Measurements from ENCODE around the gene HDGFL2.

The HDGFL2 gene

DNA sequence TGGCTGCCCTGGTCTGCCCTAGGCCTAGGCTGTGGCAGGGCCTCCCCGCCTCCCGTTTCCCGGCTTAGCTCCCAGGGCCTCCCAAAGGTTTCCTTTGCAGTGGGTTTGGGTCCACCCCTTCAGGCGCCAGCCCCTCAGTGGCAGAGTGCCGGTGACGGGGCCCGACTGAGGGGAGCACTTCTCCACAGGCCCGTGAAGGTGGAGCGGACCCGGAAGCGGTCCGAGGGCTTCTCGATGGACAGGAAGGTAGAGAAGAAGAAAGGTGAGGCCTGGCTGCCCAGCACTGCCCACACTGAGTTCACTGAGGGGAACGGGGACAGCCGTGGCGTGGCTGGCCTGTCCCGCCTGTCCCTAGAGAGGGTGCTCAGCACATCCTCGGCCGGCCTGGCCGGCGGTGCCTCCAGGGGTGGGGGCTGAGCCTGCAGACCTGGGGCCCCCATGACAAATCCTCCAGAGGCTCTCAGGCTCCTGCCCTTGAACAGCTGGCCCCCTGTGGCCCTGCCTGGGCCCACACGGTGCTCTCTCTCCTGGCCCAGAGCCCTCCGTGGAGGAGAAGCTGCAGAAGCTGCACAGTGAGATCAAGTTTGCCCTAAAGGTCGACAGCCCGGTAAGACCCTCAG lies 25.8 kb downstream of the HDGFL2 start:
- no peak overlapping the region for H3K4me3 Mint-ChIP-seq
- no peaks in the 10 kb centered on the region for H3K9me3 Mint-ChIP-seq
- no peaks in the 10 kb centered on the region for H3K27me3 Mint-ChIP-seq
- no peaks in the 10 kb centered on the region for H3K36me3 Mint-ChIP-seq (ENCODE audit: low read depth)
- DNase-seq: no peak
- H3K4me1 Mint-ChIP-seq: no peaks in the 10 kb centered on the region
- no peak for ATAC-seq
- no peak overlapping the region for H3K27ac Mint-ChIP-seq

DNA sequence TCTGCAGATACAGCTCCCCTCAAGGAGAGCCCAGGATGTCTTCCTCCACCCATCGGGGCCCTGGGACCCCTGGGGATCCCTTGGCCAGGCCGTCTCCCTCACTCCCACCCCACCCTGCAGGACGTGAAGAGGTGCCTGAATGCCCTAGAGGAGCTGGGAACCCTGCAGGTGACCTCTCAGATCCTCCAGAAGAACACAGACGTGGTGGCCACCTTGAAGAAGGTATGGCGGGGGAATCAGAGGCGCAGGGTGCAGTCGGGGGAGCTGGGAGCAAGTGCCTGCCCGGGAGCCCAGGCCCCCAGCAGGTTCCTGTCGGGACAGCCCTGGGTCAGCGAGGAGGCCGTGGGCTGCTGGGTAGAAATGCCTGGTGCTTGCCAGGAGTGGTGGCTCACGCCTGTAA lies 26.6 kb downstream of the HDGFL2 start:
- H3K4me3 Mint-ChIP-seq: no peak overlapping the region
- no peak for ATAC-seq
- no peaks in the 10 kb centered on the region for H3K27me3 Mint-ChIP-seq
- no peaks in the 10 kb centered on the region for H3K36me3 Mint-ChIP-seq (ENCODE audit: low read depth)
- no peak for DNase-seq
- H3K4me1 Mint-ChIP-seq: no peaks in the 10 kb centered on the region
- H3K9me3 Mint-ChIP-seq: no peaks in the 10 kb centered on the region
- H3K27ac Mint-ChIP-seq: no peak overlapping the region

DNA sequence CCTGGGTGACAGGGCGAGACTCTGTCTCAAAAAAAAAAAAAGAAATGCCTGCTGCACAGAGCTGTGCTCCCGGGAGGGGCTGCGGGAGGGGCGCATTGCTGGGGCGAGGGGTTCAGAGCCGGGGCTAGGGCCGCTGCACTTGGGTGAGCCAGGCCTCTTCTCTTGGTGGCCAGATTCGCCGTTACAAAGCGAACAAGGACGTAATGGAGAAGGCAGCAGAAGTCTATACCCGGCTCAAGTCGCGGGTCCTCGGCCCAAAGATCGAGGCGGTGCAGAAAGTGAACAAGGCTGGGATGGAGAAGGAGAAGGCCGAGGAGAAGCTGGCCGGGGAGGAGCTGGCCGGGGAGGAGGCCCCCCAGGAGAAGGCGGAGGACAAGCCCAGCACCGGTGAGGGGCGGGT lies 27.2 kb downstream of the HDGFL2 start:
- DNase-seq (no peak), ATAC-seq (no peak)
- Mint-ChIP-seq H3K4me3 (no peak overlapping the region), H3K4me1 (no peaks in the 10 kb centered on the region), H3K36me3 (ENCODE audit: low read depth) (no peaks in the 10 kb centered on the region), H3K9me3 (no peaks in the 10 kb centered on the region), H3K27me3 (no peaks in the 10 kb centered on the region), H3K27ac (no peak overlapping the region)

DNA sequence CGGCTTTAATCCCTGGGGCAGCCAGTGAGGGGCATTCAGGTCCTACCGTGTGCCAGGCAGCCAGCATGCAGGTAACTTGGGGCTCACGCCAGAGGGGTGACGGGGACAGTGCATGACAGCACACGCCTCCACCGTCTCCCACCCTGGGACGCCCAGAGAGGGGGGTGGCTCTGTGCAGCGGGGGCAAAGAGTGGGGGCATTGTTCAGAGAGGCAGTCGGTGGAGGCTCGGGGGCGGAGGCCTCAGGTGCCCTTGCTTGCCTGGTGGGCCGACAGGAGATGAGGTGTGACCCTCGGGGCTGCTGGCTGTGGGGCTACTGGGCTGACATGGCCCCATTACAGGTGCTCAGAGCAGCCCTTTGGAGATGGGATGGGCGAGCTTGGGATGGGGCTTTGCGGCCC lies 27.8 kb downstream of the HDGFL2 start:
- Mint-ChIP-seq H3K9me3 (no peaks in the 10 kb centered on the region), H3K4me1 (peaks cover 2% of the 10 kb centered on the region), H3K4me3 (no peak overlapping the region), H3K27me3 (no peaks in the 10 kb centered on the region), H3K36me3 (ENCODE audit: low read depth) (no peaks in the 10 kb centered on the region), H3K27ac (no peak overlapping the region)
- DNase-seq: no peak
- no peak for ATAC-seq

DNA sequence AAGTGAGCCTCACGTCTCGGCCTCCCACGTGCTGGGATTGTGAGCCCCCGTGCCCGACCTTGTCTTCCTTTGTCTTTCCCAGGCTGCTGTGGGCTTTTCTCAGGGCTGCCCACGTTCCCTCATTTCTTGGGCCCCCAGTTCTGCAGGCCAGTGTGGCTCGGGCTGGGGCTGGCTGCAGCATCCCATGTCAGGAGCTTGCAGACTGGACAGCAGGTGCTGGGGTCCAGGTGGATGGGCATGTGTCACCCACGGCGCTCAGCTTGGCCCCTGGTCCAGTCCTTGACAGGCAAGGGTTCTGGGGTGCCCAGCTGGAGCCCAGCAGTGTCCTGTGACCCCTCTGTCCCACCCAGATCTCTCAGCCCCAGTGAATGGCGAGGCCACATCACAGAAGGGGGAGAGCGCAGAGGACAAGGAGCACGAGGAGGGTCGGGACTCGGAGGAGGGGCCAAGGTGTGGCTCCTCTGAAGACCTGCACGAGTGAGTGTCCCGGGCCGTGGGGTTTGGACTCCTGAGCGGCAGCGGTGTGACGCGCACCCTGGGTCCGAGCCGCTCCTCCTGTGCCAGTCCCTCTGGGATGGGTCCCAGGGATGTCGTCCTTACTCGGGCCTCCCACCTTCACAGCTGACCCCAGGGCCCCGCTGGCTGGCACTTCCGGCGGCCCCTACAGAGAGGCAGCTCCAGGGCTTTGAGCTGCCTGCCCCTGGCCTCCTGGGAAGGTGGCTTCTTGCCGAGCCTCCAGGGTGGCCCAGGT lies 28.9 kb downstream of the HDGFL2 start:
- H3K4me3 Mint-ChIP-seq: no peak overlapping the region
- H3K4me1 Mint-ChIP-seq: peaks cover 11% of the 10 kb centered on the region
- no peaks in the 10 kb centered on the region for H3K9me3 Mint-ChIP-seq
- ATAC-seq (no peak), DNase-seq (no peak)
- H3K36me3 Mint-ChIP-seq (ENCODE audit: low read depth): no peaks in the 10 kb centered on the region
- no peaks in the 10 kb centered on the region for H3K27me3 Mint-ChIP-seq
- no peak overlapping the region for H3K27ac Mint-ChIP-seq

DNA sequence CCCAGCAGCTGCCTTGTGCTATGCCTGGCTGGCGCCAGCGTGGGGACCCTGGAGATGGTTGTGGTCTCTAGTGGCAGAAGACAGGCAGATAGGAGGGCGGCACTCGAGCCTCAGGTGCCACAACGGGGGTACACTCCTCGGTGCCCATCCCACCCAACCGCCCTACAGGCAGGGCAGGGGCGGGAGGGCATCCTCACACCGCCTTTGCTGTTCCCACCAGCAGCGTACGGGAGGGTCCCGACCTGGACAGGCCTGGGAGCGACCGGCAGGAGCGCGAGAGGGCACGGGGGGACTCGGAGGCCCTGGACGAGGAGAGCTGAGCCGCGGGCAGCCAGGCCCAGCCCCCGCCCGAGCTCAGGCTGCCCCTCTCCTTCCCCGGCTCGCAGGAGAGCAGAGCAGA lies 29.6 kb downstream of the HDGFL2 start:
- DNase-seq: no peak
- Mint-ChIP-seq H3K9me3 (no peaks in the 10 kb centered on the region), H3K27me3 (no peaks in the 10 kb centered on the region), H3K4me1 (peaks cover 18% of the 10 kb centered on the region), H3K27ac (no peak overlapping the region), H3K36me3 (ENCODE audit: low read depth) (peaks cover 4% of the 10 kb centered on the region), H3K4me3 (no peak overlapping the region)
- ATAC-seq: no peak

DNA sequence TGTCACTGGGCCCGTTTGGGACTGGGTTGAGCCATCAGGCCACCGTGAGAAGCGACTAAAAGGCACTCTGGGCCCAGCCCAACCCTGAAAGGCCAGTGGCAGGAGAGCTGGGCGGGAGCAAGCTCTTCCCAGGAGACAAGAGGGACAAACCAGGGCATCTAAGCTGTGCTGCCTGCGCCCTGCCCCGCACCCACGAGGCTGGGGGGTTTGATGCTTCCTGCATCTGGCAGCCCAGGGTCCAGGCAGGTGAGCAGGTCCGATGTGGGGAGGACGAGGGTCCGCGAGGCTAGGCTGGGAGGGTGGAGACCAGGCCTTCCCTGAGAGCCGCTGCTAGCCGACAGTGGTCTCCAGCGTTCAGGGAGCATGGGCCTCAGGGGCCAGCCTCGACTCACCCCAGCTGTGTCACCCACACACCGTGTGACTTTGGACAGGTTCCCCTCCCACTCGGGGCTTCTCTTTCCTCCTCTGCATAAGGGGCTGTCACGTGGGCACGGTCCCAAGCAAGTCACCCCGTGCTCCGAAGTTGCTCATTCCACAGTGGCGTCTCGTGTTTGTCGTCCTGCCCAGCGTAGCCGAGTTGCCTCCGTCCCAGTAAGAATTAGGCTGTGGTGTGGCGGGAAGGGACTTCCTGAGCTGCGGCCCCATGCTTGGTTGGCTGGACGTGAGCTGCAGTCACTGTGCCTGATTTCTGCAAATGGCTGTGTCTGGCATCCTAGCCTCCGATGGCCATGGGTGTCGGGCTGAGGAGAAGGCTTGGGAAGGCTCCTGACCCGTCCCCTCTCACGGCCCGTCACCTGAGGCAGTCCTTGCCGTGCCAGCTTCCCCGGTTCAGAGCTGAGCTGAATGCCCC lies 30.4 kb downstream of the HDGFL2 start:
- Mint-ChIP-seq H3K36me3 (ENCODE audit: low read depth) (peaks cover 4% of the 10 kb centered on the region), H3K9me3 (no peaks in the 10 kb centered on the region), H3K4me1 (peaks cover 19% of the 10 kb centered on the region), H3K4me3 (no peak overlapping the region), H3K27ac (no peak overlapping the region), H3K27me3 (no peaks in the 10 kb centered on the region)
- DNase-seq (no peak), ATAC-seq (no peak)

DNA sequence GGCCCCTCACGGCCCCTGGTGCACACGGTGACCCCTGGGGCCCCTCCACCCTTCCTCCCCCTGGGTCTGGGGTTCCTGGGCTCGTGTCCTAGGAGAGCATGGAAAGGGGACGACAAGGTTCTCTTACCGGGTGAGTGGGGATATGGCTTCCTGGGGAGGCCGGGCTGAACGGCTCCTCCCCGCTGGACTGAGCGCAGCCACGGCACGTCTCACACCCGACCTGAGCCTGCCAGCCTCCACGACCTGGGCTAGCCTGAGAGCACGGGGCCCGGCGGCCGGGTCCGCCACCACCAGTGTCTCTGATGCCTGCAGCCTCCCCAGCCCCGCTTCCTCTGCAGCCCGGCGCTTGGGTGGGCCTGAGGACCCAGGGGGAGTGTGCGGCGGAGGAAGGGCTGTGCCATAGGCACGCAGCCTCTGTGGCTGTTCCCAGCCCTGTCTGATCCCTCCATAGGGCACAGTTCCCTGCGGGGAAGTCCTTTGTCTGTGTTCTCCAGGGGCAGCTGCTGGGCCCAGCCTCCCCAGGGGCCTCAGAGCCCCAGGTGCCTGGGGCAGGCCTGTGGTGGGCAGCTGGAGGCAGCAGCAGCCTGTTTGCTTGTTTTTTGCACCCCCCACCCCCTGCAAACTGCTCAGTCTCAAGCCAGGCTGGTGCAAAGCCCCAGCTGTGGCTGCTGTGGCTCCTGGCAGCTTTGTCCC lies 31.2 kb downstream of the HDGFL2 start:
- H3K9me3 Mint-ChIP-seq: no peaks in the 10 kb centered on the region
- DNase-seq (no peak), ATAC-seq (no peak)
- H3K36me3 Mint-ChIP-seq (ENCODE audit: low read depth): peaks cover 4% of the 10 kb centered on the region
- H3K27me3 Mint-ChIP-seq: no peaks in the 10 kb centered on the region
- no peak overlapping the region for H3K4me3 Mint-ChIP-seq
- no peak overlapping the region for H3K27ac Mint-ChIP-seq
- H3K4me1 Mint-ChIP-seq: peaks cover 19% of the 10 kb centered on the region

DNA sequence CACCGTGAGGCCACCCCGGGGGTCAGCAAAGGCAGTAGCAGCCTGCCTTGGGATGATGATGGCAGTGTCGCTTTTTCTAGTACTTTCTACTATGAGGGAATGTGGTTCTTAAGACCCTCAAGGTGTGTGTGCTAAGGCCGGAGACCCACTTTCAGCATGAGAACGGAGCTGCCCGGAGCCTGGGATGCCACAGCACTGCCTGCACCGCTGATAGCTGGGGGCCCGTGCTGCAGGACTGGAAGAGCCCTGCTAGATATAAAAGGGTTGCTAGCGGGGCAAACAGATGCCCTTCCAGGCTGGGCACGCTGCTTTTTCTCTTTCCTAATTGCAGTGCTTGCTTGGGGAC lies 31.7 kb downstream of the HDGFL2 start:
- Mint-ChIP-seq H3K36me3 (ENCODE audit: low read depth) (peaks cover 4% of the 10 kb centered on the region), H3K4me1 (peaks cover 19% of the 10 kb centered on the region), H3K4me3 (no peak overlapping the region), H3K27me3 (no peaks in the 10 kb centered on the region), H3K27ac (no peak overlapping the region), H3K9me3 (no peaks in the 10 kb centered on the region)
- ATAC-seq: no peak
- no peak for DNase-seq

DNA sequence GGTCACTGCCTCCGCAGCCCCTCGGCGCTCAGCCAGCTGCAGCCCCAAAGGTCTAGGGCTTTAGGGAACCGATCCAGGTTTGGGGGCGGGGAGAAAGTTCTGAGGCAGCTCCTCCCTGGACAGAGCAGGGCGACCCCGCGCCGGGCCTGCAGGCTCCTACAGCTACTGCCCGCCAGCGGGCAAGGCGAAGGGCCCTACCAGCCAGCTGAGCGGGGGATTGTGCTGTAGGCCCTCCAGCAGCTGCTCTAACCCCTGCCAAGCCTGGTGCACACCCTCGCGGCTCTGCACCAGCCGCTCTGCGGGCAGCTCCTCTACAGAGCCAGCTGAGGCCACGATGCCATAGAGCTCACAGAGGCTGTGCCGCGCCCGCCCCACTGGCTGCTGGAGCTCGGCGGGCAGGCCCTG lies 32.2 kb downstream of the HDGFL2 start:
- H3K4me1 Mint-ChIP-seq: peaks cover 19% of the 10 kb centered on the region
- H3K9me3 Mint-ChIP-seq: no peaks in the 10 kb centered on the region
- H3K27me3 Mint-ChIP-seq: no peaks in the 10 kb centered on the region
- DNase-seq: no peak
- ATAC-seq: no peak
- peaks cover 4% of the 10 kb centered on the region for H3K36me3 Mint-ChIP-seq (ENCODE audit: low read depth)
- no peak overlapping the region for H3K27ac Mint-ChIP-seq
- H3K4me3 Mint-ChIP-seq: no peak overlapping the region

DNA sequence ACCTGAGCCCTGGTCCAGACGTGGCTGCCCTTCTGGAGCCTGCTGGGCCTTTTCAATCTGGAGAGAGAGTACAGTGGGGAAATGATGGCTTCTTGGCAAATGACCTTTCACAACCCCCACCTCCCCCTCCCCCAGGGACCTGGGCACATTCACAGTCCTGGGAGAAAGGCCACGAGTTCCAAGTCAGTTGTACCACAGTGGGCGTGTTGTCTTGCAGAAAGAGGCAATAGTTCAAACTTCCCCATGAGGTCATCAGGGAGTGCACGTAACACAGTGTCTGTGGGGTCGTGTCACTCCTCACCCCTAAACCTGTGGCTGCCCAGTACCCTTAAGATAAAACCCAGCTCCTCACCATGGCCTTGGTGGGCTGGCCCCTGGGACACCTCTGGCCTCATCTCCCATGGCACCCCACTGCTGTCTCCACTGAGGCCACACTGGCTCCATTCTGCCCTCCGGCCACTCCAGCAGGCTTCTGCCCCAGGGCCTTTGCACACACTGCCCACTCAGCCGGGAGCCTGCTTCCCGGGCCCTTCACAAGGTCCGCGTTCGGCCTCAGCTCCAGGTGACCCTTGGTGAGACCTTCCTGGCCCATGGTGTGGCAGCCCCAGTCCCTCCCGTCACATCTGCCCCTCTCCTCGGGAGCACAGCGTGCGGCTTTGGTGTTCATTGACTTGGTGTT lies 32.9 kb downstream of the HDGFL2 start:
- H3K27me3 Mint-ChIP-seq: no peaks in the 10 kb centered on the region
- no peak overlapping the region for H3K4me3 Mint-ChIP-seq
- peaks cover 19% of the 10 kb centered on the region for H3K4me1 Mint-ChIP-seq
- no peaks in the 10 kb centered on the region for H3K9me3 Mint-ChIP-seq
- no peak overlapping the region for H3K27ac Mint-ChIP-seq
- DNase-seq (peak; percentile 12), ATAC-seq (peak; percentile 38)
- H3K36me3 Mint-ChIP-seq (ENCODE audit: low read depth): peaks cover 4% of the 10 kb centered on the region

DNA sequence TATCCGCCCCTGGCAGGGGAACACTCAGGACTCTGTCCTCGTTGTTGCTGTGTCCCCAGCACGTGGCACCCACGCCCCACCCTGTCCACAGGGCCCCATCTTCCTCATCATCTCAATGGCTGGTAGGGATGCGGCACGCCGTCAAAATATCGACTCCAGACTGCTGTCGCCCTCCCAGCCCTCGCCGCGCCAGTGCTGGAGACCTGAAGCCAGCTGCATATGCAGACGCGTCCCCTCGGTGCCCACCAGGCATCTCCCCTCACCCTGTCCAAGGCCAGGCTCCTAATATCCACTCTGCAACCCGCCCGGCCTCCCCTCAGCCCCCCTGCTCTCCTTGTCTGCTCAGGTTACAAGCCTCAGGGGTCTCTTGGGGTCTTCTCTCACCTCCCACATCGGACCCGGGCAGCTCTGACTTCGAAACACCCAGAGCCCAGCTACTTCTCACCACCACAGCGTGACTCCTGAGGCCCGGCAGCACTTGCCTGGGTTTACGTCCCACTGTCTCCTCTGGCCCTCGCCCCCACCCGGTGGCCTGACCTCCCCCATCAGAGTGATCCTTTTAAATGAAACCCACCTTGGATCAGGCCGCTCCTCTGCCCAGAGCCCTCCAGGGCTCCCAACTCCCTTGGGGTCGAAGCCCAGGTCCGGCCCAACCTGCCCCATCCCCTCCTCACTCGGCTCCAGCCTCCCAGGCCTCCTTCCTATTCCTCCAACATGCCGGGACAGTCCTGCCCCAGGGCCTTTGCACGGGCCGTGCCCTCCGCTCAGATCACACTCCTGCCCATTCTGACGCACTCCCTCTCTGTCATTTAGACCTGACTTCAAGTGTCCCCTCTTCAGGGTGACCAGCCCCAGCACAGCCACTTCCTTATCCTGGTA lies 33.7 kb downstream of the HDGFL2 start:
- Mint-ChIP-seq H3K27me3 (no peaks in the 10 kb centered on the region), H3K9me3 (no peaks in the 10 kb centered on the region), H3K4me3 (no peak overlapping the region), H3K36me3 (ENCODE audit: low read depth) (peaks cover 4% of the 10 kb centered on the region), H3K27ac (peak overlapping the region; percentile 76), H3K4me1 (peaks cover 19% of the 10 kb centered on the region)
- ATAC-seq (no peak), DNase-seq (no peak)

DNA sequence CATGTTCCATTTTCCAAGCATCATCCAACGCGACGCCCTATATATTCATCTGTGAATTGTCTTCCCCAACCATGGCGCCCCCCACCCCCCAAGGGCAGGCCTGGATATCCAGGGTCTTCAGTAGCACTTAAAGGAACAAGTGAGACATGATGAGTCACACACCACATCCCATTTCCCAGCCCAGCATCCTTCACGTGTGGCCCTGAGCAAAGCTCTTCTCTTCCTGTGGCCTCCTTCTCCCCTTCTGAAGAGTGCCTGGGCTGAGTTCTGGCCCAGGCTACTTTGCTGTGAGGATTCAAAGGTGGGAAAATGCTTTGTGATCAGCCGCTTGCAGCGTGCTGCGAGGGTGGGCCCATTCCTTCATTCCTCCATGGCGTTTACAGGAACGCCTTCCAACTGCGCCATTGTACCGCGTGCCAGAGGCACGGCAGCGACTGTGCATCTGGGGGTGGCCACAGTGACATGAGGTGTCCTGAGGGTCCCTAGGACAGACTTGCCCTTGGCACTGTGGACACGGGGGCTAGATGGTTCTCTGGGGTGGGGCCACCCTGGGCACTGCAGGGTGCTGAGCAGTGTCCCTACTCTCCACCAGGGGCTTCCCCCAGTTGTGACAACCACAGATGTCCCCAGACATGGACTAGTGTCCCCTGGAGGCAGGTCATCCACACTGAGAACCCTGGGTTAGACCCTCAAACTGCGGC lies 34.5 kb downstream of the HDGFL2 start:
- DNase-seq (peak; percentile 20), ATAC-seq (peak; percentile 54)
- H3K4me1 Mint-ChIP-seq: peaks cover 19% of the 10 kb centered on the region
- no peaks in the 10 kb centered on the region for H3K9me3 Mint-ChIP-seq
- H3K27me3 Mint-ChIP-seq: no peaks in the 10 kb centered on the region
- H3K36me3 Mint-ChIP-seq (ENCODE audit: low read depth): peaks cover 4% of the 10 kb centered on the region
- peak overlapping the region; percentile 76 for H3K27ac Mint-ChIP-seq
- no peak overlapping the region for H3K4me3 Mint-ChIP-seq

All from activated naive CD8-positive, alpha-beta T cell treated with anti-CD3 and anti-CD28 coated beads, Interleukin-2, amount 50 U/mL, for 24 hours (primary cell).